H1 (cell line): ENCODE data around the gene KRTAP12-3.

ENCODE experiments used
- CTBP2 ChIP-seq: IDR thresholded peaks from 2 replicates; pipeline ENCODE4 v1.7.0; 2011; ENCODE audit warnings: borderline replicate concordance, mild to moderate bottlenecking, moderate library complexity, mixed read lengths, low read length; ENCODE audit not compliant: insufficient read depth, insufficient read length
- GABPA ChIP-seq: IDR thresholded peaks from 2 replicates; pipeline ENCODE4 v1.6.1; 2011; ENCODE audit warnings: mild to moderate bottlenecking, low read length, moderate library complexity, borderline replicate concordance; ENCODE audit not compliant: insufficient read depth
- GTF2F1 ChIP-seq: IDR thresholded peaks from 2 replicates; pipeline ENCODE4 v1.6.1; 2012; ENCODE audit warnings: low read depth, low read length, improper control_type of control experiment, borderline replicate concordance
- POLR2AphosphoS5 ChIP-seq: IDR thresholded peaks from 2 replicates; pipeline ENCODE4 v1.6.1; 2011; ENCODE audit warnings: low read depth, low read length
- RBBP5 ChIP-seq: IDR thresholded peaks from 2 replicates; pipeline ENCODE4 v1.7.1; 2012; ENCODE audit warnings: low read depth, mild to moderate bottlenecking, inconsistent platforms, low read length, moderate library complexity, borderline replicate concordance
- RXRA ChIP-seq: IDR thresholded peaks from 2 replicates; pipeline ENCODE4 v1.6.1; 2011; ENCODE audit warnings: low read depth, mild to moderate bottlenecking, low read length, moderate library complexity; ENCODE audit not compliant: insufficient read depth
- SIN3A ChIP-seq, 2 experiments: IDR thresholded peaks in 1 of 2; conservative IDR thresholded peaks in 1 of 2; 2 replicates each; pipeline ENCODE4 v1.6.1; 2011 to 2012; ENCODE audit warnings: low read length in 2 of 2, improper control_type of control experiment in 1 of 2, low read depth in 1 of 2, mild to moderate bottlenecking in 1 of 2
- YY1 ChIP-seq: IDR thresholded peaks from 2 replicates; pipeline ENCODE4 v1.6.1; 2011; ENCODE audit warnings: low read depth, mild to moderate bottlenecking, low read length
- TF ChIP-seq, protein P1 (sequence below): IDR thresholded peaks from 2 replicates; pipeline ENCODE4 v1.6.1; 2012; ENCODE audit warnings: inconsistent platforms
- TF ChIP-seq, protein P2 (sequence below), 3 experiments: IDR thresholded peaks; 1 replicate in 2 of 3; 2 replicates in 1 of 3; pipeline versions ENCODE4 v1.5.1 to v1.6.1; 2011; ENCODE audit warnings: low read length in 3 of 3, mild to moderate bottlenecking in 3 of 3, inconsistent platforms in 2 of 3, low read depth in 1 of 3, moderate library complexity in 1 of 3; ENCODE audit not compliant: insufficient read depth in 1 of 3; ENCODE audit errors: control extremely low read depth in 1 of 3
- TF ChIP-seq, protein P3 (sequence below): IDR thresholded peaks from 2 replicates; pipeline ENCODE4 v1.6.1; 2012; ENCODE audit warnings: inconsistent platforms

DNA sequence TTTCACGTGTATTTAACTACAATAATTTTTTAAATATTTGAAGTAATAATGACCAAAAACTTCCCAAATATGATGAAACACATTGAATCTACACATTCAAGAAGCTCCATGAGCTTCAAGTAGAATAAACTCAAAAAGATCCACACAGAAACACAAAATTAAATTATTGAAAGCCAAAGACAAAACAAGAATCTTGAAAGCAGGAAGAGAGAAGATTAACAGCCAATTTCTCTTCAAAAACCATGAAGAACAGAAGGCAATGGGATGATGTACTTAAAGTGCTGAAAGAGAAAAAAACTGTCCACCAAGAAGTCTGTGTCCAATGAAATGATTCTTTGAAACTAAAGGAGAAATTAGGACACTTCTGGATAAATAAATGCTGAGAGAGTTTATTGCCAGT, 25.7 kb upstream of the KRTAP12-3 start:
- TF ChIP-seq, protein P1, sequence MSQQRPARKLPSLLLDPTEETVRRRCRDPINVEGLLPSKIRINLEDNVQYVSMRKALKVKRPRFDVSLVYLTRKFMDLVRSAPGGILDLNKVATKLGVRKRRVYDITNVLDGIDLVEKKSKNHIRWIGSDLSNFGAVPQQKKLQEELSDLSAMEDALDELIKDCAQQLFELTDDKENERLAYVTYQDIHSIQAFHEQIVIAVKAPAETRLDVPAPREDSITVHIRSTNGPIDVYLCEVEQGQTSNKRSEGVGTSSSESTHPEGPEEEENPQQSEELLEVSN = no peak
- TF ChIP-seq SIN3A (conservative IDR thresholded peaks at IDR 0.05 in 1 of 2, IDR thresholded peaks at IDR 0.05 in 1 of 2; ENCODE audit: low read depth in 1 of 2, low read length in 2 of 2) = no peak
- no peak for TF ChIP-seq YY1
- TF ChIP-seq, protein P2, sequence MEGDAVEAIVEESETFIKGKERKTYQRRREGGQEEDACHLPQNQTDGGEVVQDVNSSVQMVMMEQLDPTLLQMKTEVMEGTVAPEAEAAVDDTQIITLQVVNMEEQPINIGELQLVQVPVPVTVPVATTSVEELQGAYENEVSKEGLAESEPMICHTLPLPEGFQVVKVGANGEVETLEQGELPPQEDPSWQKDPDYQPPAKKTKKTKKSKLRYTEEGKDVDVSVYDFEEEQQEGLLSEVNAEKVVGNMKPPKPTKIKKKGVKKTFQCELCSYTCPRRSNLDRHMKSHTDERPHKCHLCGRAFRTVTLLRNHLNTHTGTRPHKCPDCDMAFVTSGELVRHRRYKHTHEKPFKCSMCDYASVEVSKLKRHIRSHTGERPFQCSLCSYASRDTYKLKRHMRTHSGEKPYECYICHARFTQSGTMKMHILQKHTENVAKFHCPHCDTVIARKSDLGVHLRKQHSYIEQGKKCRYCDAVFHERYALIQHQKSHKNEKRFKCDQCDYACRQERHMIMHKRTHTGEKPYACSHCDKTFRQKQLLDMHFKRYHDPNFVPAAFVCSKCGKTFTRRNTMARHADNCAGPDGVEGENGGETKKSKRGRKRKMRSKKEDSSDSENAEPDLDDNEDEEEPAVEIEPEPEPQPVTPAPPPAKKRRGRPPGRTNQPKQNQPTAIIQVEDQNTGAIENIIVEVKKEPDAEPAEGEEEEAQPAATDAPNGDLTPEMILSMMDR (IDR thresholded peaks at IDR 0.05; ENCODE audit: control extremely low read depth in 1 of 3, insufficient read depth in 1 of 3, low read depth in 1 of 3, low read length in 3 of 3) = no peak
- no peak for TF ChIP-seq POLR2AphosphoS5
- TF ChIP-seq RXRA = no peak
- no peak for TF ChIP-seq GTF2F1
- no peak for TF ChIP-seq CTBP2
- no peak for TF ChIP-seq GABPA
- TF ChIP-seq, protein P3, sequence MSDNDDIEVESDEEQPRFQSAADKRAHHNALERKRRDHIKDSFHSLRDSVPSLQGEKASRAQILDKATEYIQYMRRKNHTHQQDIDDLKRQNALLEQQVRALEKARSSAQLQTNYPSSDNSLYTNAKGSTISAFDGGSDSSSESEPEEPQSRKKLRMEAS = no peak
- TF ChIP-seq RBBP5 = no peak
